Stimulated activated CD4-positive, alpha-beta T cell treated with anti-CD3 and anti-CD28 coated beads, Interleukin-12 subunit alpha, Interleukin-12 subunit beta, amount 100 ng/mL, for 24 hours (primary cell): ENCODE data around the gene PHETA1.

Experiments used
- DNase-seq, 2 experiments: peaks; one replicate each; pipeline ENCODE4 v3.0.0-alpha.2; 2020; ENCODE audit warnings: low read depth in 2 of 2

Gene PHETA1, protein sequence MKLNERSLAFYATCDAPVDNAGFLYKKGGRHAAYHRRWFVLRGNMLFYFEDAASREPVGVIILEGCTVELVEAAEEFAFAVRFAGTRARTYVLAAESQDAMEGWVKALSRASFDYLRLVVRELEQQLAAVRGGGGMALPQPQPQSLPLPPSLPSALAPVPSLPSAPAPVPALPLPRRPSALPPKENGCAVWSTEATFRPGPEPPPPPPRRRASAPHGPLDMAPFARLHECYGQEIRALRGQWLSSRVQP

DNA sequence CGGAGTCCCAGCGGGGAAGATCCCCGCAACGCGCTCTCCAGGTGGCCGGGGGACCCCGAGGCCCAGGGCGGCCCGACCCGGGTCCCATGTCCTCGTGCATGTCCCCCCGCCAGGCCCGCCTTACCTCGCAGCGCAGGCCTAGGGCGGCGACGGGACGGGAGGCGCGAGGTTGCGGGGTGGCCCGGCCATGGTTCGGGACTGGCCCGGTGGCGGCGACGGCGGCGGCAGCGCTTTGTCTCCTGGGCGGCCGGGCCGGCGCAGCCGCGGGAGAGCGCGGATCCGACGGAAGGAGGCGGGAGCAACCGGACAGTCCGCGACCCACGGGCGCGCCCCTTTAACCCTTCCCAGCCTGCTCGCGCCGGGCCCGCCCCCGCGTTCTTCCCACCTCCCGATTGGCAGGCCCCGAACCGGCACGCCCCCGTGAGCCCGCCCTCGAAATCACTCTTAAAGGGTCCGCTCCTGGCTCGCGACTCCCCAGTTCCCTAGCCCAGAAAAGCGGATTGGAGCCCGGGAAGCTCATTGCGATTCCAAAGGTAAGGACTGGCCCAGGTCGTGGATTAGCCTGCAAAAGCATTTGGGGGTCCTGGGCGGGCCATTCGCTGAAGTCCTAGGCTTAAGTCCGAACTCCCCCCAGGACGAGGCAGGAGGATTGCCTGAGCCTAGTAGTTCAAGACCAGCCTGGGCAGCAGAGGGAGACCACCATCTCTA, at the start of gene PHETA1:
TSS of gene PHETA1 (minus strand) at position 308 of the 708 bp plus-strand sequence. CDS start 5,668 bp downstream, outside the sequence.
- DNase-seq = peak; percentile 72 to 84

DNA sequence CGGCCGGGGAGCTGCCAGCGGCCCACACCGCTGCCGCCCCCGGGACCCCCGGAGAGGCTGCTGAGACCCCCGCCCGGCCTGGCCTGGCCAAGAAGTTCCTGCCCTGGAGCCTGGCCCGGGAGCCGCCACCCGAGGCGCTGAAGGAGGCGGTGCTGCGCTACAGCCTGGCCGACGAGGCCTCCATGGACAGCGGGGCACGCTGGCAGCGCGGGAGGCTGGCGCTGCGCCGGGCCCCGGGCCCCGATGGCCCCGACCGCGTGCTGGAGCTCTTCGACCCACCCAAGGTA, 49.6 kb upstream of the PHETA1 start:
- DNase-seq = no peak

DNA sequence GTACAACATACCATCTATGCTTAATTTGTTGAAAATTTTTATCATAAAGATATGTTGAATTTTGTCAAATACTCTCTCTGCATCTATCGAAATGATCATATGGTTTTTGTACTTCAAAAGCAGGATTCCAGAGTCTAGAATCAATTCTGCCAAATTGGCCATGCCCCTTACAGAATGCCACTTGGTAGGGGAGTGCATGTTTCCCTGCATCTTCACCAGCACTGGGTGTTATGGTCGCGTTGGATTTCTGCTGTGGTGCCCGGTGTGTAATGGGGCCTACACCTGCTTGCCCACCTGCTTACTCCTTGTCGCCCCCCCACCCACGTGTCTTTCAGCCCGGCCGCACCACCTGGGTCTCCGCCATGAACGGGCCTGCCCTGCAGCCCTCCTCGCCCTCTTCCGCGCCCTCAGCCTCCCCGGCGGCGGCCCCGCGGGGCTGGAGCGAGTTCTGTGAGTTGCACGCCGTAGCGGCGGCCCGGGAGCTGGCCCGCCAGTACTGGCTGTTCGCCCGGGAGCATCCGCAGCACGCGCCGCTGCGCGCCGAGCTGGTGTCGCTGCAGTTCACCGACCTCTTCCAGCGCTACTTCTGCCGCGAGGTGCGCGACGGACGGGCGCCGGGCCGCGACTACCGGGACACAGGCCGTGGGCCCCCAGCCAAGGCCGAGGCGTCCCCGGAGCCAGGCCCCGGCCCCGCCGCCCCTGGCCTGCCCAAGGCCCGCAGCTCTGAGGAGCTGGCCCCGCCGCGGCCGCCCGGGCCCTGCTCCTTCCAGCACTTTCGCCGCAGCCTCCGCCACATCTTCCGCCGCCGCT, 49.1 kb upstream of the PHETA1 start:
- no peak for DNase-seq

DNA sequence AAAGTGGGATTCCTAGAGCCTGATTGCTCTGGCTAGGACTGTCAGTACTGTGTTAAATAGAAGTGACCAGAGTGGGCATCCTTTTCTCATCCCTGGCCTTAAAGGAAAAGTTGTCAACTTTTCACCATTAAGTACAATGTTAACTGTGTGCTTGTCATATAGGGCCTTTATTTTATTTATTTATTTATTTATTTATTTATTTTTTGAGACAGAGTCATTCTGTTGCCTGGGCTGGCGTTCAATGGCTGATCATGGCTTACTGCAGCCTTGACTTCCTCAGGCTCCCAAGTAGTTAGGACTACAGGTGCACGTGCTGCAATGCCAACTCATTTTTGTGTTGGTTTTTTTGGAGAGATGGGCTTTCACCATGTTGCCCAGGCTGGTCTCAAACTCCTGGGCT, 48.4 kb upstream of the PHETA1 start:
- no peak for DNase-seq

DNA sequence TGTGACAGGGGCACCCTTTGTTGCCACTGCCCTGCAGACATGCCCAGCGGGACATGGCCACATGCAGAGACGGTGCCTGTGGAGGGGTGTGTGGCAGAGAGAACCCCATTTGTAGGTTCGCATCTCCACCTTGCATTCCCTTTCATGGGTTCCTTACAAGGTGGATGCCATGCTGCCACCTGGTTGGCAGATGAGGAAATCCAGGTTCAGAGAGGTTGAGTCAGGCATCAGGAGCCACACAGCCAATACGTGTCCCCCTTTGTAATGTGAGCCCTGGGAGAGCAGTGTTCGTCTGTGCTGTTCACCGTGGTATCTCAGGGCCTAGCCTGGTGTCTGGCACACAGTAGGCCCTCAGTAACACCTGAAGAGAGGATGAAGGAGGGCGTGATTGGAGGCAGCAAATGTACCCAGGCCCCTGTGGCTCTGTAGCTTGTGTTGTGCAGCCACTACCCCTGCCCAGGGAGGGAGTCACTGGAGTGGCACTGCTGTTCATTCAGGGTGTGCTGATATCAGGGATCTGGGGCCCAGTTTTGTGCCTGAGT, 45.9 kb upstream of the PHETA1 start:
- no peak for DNase-seq

DNA sequence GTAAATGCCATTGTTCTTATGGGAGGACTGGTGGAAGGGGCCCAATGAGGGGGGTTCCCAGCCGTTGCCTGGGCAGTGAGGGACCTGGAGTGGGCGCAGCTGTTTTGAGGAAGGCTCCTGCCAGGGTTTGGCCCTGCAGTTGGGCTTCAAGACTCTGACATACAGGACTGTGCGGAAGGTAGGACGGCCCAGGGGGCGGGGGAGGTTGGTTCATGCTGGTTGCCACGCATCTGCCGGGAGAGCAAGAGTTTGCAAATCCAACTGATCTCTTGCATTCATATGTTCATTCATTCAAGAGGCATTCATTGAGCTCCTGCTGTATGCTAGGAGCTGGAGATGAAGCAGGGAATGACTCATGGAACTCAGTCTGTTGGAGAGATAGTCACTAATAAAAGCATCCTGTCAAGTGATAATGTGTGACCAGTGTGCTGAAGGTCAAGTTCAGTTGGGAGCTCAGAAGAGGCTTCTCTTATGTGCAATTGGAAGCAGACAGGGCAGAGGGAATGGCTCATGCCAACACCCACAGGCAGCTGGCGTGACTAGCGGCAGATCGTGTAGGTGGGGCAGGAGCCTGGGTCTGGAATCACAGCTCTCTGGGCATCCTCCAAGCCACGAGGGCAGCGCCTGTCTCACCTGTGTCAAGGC, 44.7 kb upstream of the PHETA1 start:
- DNase-seq = no peak

DNA sequence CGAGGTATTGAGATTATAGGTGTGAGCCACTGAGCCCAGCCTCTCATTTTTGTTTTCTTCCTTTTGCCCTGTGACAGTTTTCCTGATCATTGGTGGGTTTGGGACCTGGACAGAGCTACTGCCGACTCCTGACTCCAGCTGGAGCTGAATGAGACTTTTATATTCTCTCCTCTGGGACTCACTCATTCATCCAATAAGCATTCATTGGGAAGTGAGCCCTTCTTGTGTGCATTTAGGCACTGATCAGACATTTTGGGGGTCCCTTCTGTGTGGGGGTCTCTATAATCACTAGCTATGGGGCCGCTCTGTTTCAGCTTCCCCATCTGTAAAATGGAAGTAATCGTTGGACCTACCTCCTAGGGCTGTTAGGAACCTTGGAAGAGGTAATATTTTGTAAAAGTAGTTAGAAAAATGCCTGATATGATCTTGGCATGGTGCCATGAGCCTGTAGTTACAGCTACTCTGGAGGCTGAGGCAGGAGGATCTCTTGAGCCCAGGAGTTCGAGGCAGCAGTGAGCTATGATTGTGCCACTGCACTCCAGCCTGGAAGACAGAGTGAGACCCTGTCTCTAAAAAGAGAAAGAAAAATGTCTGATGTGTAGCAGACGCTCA, 44.0 kb upstream of the PHETA1 start:
- no peak for DNase-seq

DNA sequence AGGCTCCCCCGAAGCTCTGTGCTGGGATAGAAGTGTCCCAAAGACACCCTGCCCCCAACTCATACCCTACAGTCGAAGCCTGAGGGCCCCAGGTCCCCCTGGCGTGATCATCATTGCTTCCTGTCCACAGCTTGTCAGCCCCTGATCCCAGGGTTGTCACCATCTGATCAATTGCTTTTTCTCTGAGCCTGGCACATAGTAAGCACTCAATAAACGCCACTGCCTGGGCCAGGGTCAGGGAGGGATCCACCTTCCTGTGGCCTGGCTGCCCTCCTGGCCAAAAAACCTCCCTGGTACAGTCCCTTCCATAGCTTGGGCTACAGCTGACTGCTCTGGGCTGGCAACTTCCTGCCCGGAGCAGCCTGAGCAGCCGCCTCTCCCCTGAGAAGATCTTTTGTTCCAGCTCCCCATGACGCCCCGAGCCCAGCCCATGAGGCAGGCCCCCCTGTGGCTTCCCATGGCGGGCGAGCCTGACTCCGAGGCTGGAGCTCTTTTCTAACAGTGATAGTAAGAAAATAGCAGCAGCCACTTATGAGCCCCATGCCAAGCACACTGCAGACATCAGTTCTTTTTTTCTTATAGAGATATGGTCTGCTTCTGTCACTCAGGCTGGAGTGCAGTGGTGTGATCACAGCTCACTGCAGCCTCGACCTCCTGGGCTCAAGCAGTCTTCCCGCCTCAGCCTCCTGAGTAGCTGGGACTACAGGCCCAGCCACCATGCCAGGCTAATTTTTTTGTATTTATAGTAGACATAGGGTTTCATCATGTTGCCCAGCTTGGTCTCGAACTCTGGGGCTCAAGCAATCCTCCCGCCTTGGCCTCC, 43.3 kb upstream of the PHETA1 start:
- DNase-seq = no peak

DNA sequence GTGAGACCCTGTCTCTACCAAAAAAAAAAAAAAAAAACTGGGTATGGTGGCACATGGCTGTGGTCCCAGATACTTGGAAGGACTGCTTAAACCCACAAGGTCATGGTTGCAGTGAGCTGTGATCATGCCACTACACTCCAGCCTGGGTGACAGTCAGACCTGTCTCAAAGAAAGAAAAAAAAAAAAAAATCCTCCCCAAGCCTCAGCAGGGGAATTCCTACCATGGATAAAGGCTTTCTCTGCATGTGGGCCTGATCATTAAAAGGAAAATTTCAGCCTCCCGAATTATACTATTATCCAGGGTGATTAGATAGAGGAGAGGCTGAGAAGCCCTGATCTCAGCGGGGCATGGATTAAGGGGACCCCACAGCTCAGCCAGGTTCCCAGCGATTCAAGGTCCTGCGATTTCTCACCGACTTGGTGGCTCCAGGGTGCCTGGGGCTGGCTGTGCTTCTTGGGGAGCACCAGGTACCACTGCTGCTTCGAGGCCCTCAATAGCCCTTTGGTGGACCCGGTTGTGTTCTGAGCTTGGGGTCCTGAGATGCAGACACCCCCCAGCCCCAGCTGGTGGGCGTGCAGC, 42.4 kb upstream of the PHETA1 start:
- no peak for DNase-seq

DNA sequence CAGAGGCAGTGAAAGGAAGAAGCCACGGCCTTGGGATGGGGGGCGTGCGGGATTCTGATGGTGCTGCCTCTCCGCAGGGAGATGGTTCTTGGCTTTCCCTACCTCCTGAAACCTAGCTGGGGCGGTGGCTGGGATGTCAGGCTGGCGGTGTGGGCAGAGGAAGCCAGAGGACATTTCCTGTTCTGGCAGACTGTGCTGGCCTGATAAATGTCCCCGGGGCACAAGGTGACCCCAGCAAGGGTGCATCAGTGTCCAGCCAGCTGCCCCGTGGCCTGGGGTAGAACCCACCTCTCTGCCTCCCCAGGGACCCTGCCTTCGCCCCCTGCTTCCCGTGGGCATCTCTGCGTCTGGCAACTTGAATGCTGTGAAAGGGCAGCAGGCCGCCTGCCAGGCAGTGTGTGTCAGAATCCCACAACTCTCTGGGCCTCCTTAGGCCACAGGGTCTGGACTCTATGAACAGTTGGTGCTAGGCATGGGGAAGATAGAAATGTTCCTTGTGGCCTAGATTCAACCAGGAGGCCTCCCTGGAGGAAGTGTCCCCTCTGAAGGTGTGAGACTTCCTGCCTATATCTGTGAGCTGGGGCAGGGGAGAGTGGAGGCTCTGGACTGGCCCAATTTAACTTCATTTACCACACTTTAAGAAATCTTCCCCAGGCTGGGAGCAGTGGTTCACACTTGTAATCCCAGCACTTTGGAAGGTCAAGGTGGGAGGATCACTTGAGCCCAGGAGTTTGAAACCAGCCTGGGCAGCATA, 41.7 kb upstream of the PHETA1 start:
- DNase-seq = no peak

DNA sequence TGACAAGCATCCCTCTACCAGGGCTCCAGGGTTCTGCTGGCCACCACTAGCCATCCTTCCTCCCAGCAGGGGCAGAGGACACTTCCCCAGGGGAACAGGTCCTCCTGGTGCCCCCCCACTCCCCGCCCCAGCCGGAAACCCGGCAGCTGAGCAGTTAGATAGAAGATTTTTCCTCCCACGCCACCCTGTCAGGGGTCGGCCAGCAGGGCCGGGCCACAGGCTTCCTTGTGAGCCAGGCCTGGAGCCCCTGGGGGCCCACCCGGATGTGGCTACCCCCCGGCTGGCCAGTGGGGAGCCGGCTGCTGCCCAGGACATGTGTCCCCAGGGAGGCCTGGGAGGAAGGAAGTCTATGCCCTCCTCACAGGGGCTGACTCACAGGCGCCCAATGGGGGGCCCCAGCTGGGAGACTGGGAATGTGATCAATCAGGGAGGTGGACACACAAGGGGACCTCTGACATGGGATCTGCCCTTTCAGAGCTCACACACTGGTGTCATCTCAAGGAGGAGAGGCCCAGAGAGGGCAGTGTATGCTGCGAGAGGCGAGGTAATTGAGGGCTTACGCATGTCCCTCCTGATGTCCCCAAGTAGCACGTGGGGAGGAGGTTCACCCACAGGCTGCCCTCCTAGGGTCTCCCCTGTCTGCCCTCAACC, 41.0 kb upstream of the PHETA1 start:
- no peak for DNase-seq

DNA sequence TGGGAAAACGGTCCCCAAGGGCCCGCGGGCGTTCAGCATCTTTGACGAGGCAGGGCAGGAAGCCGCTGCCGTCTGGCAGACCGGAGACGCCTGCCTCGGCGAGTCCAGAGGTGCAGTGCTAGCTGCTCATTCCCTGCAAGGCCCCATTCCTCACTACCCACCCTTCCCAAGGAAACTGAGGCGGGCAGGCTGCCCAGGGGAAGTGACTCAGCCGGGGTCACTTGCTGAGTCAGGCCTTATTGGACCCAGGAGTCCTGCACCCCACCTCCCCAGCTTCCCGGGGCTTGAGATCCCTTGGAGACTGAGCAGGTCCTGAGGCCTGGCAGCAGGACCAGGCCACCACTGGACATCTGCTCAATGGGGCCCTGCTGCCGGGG, 40.5 kb upstream of the PHETA1 start:
- no peak for DNase-seq

DNA sequence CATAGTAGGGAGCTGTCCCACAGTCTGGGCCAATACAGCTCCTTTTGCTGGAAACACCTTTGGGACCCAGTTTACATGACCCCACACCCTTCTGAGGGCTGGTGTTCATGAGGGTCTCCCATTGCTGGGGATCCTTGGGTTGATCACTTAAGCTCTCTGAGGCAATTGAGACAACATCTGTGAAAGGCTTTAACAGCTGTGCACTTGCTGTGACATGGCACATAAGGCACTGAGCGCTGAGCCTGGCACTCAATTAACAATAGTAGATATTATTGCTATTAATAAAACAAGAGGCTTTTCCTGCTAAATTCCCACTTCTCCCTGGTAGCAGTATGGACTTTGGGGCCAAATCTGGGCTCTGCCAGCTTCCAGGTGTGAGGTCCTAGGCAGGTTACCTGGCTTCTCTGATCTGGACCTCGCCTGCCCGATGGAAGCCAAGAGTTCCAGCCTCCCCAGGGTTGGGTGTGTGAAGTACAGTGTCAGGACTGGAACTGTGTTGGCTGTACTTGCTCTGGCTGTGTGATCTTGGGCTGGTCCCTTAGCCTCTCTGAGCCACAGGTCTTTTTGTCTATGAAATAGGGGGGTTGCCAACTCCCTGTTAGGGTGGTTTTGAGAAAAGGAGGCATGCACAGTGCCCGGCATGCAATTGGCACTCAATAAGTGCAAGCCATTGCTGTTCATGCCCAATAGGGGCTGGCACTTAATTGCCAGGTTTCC, 39.9 kb upstream of the PHETA1 start:
- no peak for DNase-seq

DNA sequence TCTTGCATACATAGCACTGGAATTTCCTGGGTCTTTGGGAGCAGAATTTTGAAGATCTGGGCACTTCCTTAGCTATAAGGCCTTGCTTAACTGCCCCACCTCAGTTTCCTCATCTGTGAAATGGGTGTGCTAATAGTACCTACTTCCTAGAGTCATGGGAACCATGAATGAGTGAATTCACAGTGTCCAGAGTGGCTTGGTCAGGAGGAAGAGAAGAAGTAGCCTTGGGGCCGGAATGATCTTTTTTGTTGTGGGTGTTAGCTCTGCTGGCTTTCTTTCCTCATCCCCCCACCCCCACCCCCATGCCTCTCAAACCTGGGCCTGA, 39.2 kb upstream of the PHETA1 start:
- DNase-seq = no peak

DNA sequence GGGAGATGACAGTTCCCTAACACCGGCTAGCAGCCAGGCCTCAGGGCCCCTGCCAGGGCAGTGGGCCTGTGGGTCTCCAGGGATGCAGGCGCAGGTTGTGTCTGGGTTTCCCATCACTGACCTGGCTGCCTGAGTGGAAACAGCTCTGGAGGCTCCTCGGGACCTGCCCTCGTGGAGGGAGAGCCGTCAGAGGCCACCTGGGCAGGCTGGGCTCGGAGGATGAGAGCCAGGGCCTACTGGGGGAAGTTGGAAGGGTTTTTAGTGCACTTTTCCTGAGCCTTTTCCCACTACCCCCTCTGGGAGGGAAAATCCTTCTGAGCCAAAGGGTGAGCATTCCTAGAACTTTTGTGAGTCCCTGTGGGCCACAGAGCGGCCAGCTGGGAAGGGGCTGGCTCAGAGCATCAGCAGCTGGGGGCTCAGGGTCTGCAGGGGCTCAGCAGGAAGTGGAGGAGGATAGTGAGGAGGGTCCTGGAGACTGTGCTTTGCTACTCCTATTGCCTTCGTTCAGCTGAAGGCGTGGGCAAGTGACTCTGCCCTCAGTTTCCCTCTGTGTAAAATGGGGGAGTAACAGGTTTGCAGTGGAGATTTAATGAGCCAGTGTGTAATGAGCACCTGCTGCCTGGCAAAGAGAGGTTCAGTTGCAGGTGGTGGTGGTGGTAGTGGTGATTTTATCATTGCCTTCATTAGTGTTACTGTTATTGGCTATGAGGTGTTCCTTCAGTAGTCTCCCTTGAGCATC, 38.7 kb upstream of the PHETA1 start:
- DNase-seq = no peak

DNA sequence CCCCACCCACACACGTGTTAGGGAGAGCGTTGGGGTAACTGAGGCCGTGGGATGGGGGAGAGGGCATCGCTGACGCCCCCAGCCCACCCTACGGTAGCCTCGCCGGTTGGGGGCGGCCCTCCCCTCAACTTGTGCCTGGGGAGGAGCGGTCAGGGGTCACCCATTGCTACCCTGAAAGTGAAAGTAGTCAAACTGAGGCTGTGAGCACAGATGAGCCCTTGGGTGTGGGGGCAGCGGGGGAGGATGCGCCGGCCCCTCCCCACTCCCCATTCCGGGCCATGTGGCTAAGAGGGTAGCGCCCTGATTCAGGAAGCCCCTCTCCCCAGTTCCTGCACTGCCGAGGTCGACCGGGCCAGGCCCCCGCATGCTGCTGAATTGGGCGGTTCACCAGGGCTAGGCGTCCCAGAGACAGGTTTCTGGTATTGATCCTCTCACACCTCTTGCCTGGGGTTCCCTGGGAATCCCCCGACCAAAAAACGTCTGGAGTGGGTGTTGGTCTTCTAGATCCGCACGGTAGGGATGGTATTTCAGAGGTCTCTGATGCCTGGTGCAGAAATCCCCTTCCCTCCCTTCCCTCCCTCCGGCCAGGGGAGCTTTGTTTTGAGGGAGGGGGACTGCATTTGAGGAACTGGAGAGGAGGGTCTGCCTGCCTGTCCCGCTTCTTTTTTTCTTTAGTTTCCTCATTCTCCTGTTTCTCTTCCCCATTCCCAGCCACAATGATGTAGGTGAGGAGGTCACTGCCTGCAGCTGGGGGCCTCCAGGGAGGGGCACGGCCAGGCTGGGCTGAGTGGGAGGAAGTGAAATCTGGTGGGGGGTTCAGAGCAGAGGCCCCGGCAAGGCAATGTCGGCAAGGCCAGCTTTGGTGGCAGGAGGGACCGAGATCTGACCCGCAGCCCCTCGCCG, 37.8 kb upstream of the PHETA1 start:
- peak in 1 of 2 experiments; percentile 55 for DNase-seq

DNA sequence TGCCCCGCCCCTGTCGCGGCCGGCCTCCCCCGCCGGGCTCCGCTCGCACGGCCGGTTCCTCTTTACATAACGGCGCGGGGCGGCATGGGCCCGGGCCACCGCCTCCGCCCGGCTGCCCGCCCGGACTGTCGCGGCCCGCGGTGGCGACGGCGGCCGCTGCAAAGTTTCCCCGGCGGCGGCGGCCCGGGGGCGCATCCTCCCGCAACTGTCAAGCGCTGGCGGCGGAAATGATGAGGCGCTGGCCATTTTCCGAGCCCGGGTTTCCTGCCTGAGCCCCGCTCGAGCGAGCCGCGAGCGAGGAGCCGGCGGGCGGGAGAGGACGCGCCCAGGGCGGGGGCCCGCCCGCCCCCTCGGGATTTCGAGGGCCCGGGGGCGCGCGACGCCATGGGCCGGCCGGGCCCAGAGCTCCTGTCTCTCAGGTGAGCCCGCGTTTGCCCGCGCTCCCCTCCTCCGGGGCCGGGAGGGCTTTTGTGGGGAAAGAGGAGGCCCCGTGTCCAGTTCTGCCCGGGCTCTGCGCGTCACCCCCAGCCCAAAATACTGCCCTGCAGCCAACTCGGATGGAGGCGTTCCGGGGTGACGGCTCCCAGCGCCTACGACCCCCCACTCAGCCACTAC, 37.1 kb upstream of the PHETA1 start, which contains the start of gene SH2B3:
TSS of gene SH2B3 (plus strand) at position 65 of the 615 bp plus-strand sequence. CDS start 12,223 bp downstream, outside the sequence.
- peak; percentile 49 to 64 for DNase-seq
